Measurements from ENCODE around the gene PPP2R5B. TPM values are rescaled to one million over a fixed set of nuclear protein-coding genes. Genes with fewer than 3 reads are reported as not detected.
A peak's percentile ranks its signal among the peaks of the same experiment; 100 is the strongest.

The PPP2R5B gene
- total RNA-seq, 4 donors from 2014 or later, result 17.2 to 34.2 (median 24.3) TPM

GRCh38 chr11:64924910-64925284 lies 408 bp downstream of the PPP2R5B start:
- Histone ChIP-seq H3K27ac (peak overlapping the region; percentile 97 to 100 (median 100)), H3K4me3 (peak overlapping the region; percentile 80 to 100 (median 86)), H3K36me3 (peaks cover 0 to 35% of the 10 kb centered on the region in 2 donors), H3K27me3 (no peaks in the 10 kb centered on the region), H3K9me3 (no peaks in the 10 kb centered on the region), H3K4me1 (peaks cover 21 to 24% of the 10 kb centered on the region in 2 donors)
- DNase-seq (no peak), ATAC-seq (no peak)
- intact Hi-C loops (cut with DNase I; ENCODE audit: low total_unique reads) (loop anchor here (1.0 to 2.0 kb wide), 3 partner anchors 70 to 102 kb away; partner anchors contain the start of genes BATF2 and SNX15), in situ Hi-C loops (cut with MboI; ENCODE audit: low sequenced_read_pairs in 4 of 4) (loop anchor here in 1 of 4 donors (10.0 kb wide), 1 partner anchor 100 kb away; the partner anchor contains the start of gene SNX15)
- TF ChIP-seq CTCF (IDR thresholded peaks at IDR 0.05 in 4 of 5, conservative IDR thresholded peaks at IDR 0.05 in 1 of 5) (no peak), POLR2A (IDR thresholded peaks at IDR 0.05) (no peak)

GRCh38 chr11:64925536-64926436 lies 1.3 kb downstream of the PPP2R5B start:
- H3K27me3 ChIP-seq, result no peaks in the 10 kb centered on the region
- in situ Hi-C loops (cut with MboI; ENCODE audit: low sequenced_read_pairs in 4 of 4) (loop anchor here in 1 of 4 donors (10.0 kb wide), 1 partner anchor 99 kb away; the partner anchor contains the start of gene SNX15), intact Hi-C loops (cut with DNase I; ENCODE audit: low total_unique reads) (loop anchor here (2.0 kb wide), 2 partner anchors 71 kb away; partner anchors contain the start of gene BATF2)
- DNase-seq (no peak), ATAC-seq (no peak)
- no peaks in the 10 kb centered on the region for H3K9me3 ChIP-seq
- H3K4me1 ChIP-seq, result peaks cover 21 to 24% of the 10 kb centered on the region in 2 donors
- peaks cover 0 to 44% of the 10 kb centered on the region in 2 donors for H3K36me3 ChIP-seq
- H3K27ac ChIP-seq, result peak overlapping the region in 3 of 4 donors; percentile 97 to 100 (median 99)
- TF ChIP-seq CTCF (IDR thresholded peaks at IDR 0.05 in 4 of 5, conservative IDR thresholded peaks at IDR 0.05 in 1 of 5) (no peak), POLR2A (IDR thresholded peaks at IDR 0.05) (no peak)
- peak overlapping the region; percentile 80 to 100 (median 86) for H3K4me3 ChIP-seq

- peaks cover 21 to 24% of the 10 kb centered on the region in 2 donors for H3K4me1 ChIP-seq
- intact Hi-C loops (cut with DNase I; ENCODE audit: low total_unique reads), result no loop called here
Observed at GRCh38 chr11:64926689-64927088, 2.2 kb downstream of the PPP2R5B start.

GRCh38 chr11:64928957-64929356 lies 4.5 kb downstream of the PPP2R5B start:
- Histone ChIP-seq H3K4me3 (no peak overlapping the region), H3K27me3 (no peaks in the 10 kb centered on the region), H3K27ac (no peak overlapping the region), H3K4me1 (peaks cover 13% of the 10 kb centered on the region in 2 donors), H3K36me3 (peaks cover 0 to 75% of the 10 kb centered on the region in 2 donors), H3K9me3 (no peaks in the 10 kb centered on the region)
- in situ Hi-C loops (cut with MboI; ENCODE audit: low sequenced_read_pairs in 4 of 4) (loop anchor here in 1 of 4 donors (10.0 kb wide), 1 partner anchor 96 kb away; the partner anchor contains the start of gene SNX15), intact Hi-C loops (cut with DNase I; ENCODE audit: low total_unique reads) (no loop called here)
- no peak for DNase-seq
- no peak for ATAC-seq
- TF ChIP-seq POLR2A (IDR thresholded peaks at IDR 0.05) (no peak), CTCF (IDR thresholded peaks at IDR 0.05 in 4 of 5, conservative IDR thresholded peaks at IDR 0.05 in 1 of 5) (no peak)

More at GRCh38 chr11:64926689-64927088, 2.2 kb downstream of the PPP2R5B start:
- Histone ChIP-seq H3K9me3 (no peaks in the 10 kb centered on the region), H3K27me3 (no peaks in the 10 kb centered on the region), H3K4me3 (no peak overlapping the region), H3K27ac (no peak overlapping the region), H3K36me3 (peaks cover 0 to 53% of the 10 kb centered on the region in 2 donors)
- no peak for ATAC-seq
- in situ Hi-C loops (cut with MboI; ENCODE audit: low sequenced_read_pairs in 4 of 4), result loop anchor here in 1 of 4 donors (10.0 kb wide), 1 partner anchor 98 kb away; the partner anchor contains the start of gene SNX15
- TF ChIP-seq POLR2A (IDR thresholded peaks at IDR 0.05) (no peak), CTCF (IDR thresholded peaks at IDR 0.05 in 4 of 5, conservative IDR thresholded peaks at IDR 0.05 in 1 of 5) (no peak)
- DNase-seq, result no peak
